GM18511 (cell line): ENCODE data around the gene TCL1B.
"Not testable (repeated sequence)": the region's sequence is repeated elsewhere in the genome, so short reads cannot be mapped to it uniquely, and the experiment has no call there.

ENCODE experiments used
- ATAC-seq: cut with Tn5 transposase; IDR thresholded peaks from one replicate; pipeline ENCODE4 v1.9.1; 2021; ENCODE audit warnings: mild to moderate bottlenecking, moderate library complexity; ENCODE audit not compliant: unreplicated experiment

TCL1B gene

GRCh38 chr14:95700221-95700976, 14.2 kb downstream of the TCL1B start:
- no peak for ATAC-seq

DNA sequence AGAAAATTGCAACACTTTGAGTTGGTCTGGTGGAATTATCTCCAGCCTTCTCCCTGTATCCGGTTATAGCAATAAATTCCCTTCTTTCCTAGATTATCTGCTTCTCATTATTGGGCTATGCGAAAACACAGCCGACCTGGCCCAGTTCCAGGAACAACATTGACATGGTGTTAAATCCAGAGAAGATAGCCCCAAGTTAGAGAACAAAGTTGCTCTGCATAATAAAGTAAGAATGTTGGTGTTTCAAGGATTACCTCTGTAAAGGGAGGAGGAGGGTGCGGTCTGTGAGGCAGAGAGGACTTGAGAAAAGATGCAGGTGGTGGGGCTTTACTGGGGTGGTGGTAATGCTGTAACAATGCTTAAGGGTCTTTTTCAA, 15.6 kb downstream of the TCL1B start:
- ATAC-seq: no peak

GRCh38 chr14:95703341-95703740, 17.1 kb downstream of the TCL1B start:
- no peak for ATAC-seq

GRCh38 chr14:95703805-95704204, 17.6 kb downstream of the TCL1B start:
- ATAC-seq: no peak

DNA sequence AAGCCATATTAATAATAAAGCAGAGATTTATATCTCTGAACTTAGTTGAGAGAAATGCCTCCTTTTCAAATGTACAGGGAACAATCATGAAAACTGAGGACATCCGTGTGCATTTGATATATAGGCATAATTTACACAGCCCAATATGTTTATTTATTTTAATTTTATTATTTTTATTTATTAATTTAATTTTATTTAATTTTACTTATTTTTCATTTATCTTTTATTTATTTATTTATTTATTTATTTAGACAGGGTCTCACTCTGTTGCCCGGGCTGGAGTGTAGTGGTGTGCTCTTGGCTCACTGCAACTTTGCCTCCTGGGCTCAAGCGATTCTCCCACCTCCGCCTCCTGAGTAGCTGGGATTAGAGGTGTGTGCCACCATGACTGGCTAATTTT, 19.3 kb downstream of the TCL1B start:
- no peak for ATAC-seq

GRCh38 chr14:95707327-95707726, 21.1 kb downstream of the TCL1B start:
- ATAC-seq: no peak

GRCh38 chr14:95710106-95710505, 23.9 kb downstream of the TCL1B start:
- no peak for ATAC-seq

DNA sequence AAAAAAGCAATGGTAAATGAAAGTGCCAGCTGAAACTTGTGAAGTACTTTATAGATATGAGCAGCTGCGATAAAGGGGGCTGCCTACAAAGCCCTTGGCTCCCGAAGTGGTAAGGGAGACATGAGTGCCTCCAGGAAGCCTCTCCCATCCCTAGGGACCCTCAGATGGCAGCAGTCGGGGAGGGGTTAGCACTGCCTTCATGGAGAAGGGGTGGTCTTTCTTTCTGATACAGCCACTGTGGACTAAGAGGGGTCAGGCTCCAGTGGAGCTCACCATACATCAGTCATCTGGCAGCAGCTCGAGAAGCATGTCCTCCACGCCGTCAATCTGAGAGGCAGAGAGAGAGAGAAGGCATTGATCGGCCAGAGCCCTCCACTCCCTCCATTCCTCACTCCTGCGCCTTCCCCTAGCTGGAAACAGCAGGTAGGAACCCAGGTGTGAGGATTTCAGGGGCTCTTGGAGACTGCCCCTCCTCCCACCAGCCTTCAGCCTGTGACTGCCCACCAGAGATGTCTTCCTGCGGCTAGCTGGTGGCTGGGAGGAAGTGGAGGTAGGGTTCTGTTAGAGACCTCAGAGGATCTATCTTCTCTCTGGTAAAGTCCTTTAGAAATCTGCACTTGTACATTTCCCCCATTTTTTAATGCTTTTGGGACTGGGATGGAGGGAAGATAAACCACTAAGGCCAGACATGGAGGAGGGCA, 25.4 kb downstream of the TCL1B start:
- peak; percentile 44 for ATAC-seq

DNA sequence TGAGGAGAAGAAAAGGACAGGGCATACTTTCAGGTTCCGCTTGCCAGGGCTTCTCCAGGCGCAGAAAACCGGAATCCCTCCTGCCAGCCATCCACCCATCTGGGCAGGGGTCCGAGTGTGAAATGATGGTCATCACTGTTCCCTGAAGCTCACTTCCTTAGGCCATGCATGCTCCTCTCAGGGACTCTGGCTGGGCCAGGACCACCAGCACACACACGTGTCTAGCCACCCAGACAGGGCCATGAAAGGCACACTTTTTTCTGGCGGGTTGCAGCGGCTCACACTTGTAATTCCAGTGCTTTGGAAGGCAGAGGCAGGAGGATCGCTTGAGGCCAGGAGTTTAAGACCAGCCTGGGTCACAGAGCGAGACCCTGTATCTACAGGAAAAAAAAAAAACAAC, 26.2 kb downstream of the TCL1B start:
- no peak for ATAC-seq

DNA sequence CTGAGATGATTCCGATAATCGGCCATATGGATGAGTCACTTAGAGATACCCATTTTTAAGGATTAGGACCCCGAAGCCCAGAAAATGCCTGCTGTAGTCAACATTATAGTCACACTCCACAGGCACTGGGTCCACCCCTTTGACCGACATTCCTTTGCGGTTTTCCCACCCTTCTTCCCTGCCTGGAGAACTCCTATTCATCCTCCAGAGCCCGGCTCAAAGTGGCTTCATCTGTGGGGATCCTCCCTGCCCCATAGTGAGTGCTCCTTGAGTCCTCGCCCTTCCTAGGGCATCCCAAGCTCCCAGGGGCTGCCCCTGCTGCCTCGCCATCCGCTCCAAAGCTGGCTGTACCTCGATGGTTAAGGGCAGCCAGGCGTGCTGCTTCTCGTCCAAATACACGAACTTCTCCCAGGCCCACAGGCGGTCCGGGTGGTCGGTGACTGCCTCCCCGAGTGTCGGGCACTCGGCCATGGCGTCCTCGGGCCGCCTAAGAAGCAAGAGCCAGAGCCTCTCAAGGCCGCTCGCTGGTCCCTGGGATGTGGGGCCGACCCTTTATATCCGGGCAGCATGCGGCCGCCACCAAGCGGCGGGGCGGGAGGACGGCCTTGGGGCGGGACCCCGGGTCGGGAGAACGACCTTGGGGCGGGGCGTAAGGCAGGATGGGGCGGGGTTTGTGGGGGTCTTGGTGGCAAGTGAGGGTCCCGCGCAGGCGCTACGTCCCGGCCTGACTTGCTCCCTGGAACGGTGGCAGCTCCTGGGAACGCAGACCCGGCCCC, 27.6 kb downstream of the TCL1B start, which contains the start of gene TCL1A:
Gene TCL1A (minus strand): TSS at position 530 of the 776 bp plus-strand sequence. CDS start 59 bp downstream, at position 471.
- peak; percentile 80 for ATAC-seq

DNA sequence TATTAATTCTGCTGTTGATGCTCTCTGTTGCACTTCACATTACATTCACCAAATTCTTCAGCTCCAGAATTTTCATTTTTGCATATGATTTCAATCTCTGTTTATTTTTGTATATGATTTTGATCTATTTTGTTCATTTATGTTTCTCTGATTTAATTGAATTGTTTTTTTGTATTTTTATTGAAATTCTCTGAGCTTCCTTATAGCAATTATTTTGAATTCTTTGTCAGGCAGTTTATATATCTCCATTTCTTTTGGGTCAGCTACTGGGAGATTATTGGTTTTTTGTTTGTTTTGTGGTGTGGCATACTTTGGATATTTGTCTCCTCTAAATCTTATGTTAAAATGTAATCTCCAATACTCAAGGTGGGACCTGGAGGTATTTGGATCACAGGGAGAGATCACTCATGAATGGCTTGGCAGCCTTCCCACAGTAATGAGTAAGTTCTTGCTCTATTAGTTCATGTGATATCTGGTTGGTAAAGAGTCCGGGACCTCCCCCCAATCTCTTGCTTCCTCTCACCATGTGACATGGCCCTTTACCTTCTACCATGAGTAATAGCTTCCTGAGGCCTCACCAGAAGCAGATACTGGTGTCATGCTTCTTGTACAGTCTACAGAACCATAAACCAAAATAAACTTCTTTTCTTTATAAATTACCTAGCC, 36.4 kb downstream of the TCL1B start:
- ATAC-seq: no peak

DNA sequence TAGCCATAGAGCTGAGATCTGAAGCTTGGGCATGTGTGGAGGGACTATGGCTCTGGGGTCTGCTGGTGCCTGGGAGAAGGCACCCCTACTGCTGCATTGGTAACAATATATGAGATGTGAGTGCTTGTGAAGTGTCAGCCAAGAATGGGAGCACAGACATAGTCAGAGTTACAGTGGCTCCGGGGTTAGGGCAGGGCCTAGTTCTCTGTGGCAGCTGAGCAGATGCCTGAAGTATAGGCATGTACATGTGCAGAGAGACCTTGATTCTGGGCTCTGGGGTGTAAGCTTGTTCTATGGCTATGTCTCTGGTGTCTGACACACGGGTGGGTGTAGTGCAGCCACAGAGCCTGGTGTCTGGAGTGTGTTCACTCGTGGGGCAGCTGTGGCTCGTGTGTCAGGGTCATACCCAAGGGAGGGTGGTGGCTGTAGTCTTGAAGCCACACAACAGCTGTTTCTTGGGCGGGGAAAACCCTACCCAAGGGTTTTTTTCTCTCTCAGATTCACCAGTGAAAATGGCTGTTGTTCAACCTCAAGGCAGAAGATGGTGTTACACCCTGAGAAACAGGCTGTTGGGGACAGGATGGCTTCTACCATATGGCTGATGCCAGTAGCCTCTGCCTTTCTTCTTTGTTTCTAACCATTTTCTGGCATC, 39.6 kb downstream of the TCL1B start:
- ATAC-seq: peak; percentile 91

DNA sequence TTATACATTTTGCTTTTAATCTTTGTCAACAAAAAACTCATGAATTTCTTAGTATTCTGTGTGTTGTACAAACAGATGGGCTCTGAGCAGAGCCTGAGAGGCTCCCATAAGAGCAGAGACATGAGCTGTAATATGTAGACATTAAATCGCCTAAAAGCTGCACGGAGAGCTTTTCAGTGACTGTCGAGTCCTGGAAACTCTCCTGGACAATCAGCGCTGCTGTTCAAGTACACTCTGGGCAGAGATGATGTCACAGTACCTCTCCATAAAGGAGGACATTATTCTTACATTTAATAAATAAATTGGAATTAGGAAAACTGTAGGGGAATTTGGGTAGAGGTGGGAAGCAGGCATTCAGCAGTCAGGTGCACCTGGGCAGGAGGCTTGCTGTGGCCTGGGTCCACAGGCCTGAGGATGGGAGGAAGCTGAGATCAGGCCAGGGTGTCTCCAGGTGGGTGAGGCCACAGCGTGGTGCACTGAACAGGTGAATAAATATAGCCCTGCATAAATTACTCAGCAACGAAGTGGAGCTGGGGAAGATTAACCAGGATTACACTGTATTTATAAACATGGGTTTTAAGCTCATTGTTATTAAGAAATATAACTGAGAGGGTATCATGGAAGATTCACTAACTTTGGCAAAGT, 41.0 kb downstream of the TCL1B start:
- no peak for ATAC-seq

DNA sequence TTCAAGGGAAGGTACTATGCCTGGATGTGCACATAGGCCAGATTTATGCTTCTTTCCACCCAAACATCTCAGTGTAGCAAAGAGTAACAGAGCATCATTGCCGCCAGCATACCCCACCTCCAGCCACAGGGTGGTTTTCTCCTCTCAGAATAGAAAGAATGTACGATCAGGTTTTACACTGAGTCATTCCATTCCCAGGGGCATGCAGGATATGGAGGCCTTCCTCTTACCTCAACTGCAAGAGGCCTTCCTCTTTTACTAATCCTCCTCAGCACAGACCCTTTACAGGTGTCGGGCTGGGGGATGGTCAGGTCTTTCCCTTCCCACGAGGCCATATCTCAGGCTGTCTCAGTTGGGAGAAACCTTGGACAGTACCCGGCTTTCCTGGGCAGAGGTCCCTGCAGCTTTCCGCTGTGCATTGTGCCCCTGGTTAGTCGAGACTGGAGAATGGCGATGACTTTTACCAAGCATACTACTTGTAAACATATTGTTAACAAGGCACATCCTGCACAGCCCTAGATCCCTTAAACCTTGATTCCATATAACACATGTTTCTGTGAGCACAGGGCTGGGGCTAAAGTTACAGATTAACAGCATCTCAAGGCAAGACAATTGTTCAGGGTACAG, 43.3 kb downstream of the TCL1B start:
- ATAC-seq: not testable (repeated sequence)

GRCh38 chr14:95730126-95730525, 43.9 kb downstream of the TCL1B start:
- ATAC-seq: no peak

- no peak for ATAC-seq
These were observed 47.0 kb downstream of the TCL1B start for GRCh38 chr14:95733212-95733611.

DNA sequence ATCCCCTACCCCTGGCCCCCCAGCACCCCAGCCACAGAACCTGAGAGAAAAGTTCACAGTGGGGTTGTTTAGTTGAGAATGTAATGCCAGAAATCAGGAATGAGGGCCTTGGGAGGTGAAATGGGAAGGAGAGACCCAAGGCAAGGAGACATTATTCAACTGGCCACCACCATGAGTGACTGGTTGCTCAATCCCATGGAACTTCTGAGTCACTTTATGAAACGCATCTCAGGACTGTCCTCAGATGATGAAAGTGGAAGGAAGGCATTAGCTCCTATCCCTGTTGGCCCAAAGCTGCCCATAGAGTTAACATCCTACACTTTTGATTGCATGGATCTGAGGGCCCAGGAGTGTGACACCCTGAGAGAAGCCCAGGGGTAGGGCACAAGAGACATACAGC, 53.1 kb downstream of the TCL1B start:
- ATAC-seq: no peak

DNA sequence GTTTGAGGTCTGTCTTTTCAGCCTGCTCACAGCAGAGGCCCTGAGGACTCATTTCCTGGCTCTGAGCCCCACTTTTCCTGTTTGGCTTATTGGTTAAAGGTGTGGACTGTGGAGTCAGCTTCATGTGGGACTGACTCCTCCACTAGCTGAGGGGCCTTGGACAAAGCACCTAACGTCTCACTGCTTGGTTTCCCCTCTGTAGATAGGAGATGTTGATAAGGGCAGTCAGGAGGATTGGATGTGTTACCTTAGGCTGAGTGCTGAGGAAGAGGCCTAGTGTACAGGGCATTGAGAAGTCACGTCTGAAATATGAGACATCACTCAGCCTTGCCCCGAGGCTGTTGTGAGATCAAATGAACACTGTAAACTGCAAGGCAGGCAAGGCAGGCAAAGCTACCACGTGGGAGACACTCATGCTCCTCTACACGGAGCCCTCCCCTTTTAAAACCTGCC, 54.8 kb downstream of the TCL1B start:
- ATAC-seq: no peak

DNA sequence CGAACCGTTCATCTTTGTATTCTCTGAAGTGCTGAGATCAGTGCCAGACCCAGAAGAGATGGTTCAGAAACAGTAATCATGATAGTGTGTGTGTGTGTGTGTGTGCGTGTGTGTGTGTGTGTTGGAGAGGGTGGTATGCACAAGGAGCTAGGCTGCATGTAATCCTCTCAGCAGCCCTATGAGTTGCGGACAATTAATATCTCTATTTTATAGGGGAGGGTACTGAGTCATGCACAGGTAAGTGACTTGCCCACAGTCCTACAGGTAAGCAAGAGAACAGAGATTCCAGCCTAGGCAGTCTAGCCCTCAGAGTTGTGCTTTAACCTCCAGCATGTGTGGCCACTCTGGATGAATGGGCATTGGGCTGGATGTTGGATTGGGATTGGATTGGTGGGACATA, 55.6 kb downstream of the TCL1B start:
- ATAC-seq: no peak
